Stimulated activated CD4-positive, alpha-beta T cell treated with anti-CD3 and anti-CD28 coated beads, Interleukin-1b, Interleukin-23, amount 100 ng/mL, for 24 hours (primary cell): Measurements from ENCODE around the gene SPATA19.
"Not testable (repeated sequence)": the region's sequence is repeated elsewhere in the genome, so short reads cannot be mapped to it uniquely, and the experiment has no call there.

Experiments used
- DNase-seq, 4 experiments: peaks; one replicate each; pipeline ENCODE4 v3.0.0-alpha.2; 2020; ENCODE audit warnings: low read depth in 4 of 4, low spot score in 1 of 4

SPATA19 gene, protein sequence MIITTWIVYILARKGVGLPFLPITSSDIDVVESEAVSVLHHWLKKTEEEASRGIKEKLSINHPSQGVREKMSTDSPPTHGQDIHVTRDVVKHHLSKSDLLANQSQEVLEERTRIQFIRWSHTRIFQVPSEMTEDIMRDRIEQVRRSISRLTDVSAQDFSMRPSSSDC

DNA sequence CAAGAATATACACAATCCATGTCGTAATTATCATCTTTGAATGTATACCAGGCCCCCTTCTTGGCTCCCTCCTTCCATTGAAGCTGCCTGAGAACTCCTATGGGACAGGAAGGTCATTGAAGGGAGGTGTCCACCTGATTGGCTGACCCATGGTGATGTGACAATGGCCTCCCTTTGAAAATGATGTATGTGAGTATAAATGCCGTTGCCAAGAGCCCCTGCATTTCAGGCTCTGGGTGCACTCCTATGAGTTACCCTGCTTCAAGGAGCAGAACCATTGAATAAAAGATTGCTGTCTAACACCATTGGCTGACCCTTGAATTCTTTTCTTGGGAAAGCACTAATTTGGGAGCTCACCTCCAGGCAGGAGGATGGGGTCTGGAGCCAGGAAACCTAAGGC is at the start of gene SPATA19:
TSS of gene SPATA19 (minus strand) at position 101 of the 400 bp plus-strand sequence. CDS start at position 34, 67 bp downstream.
- DNase-seq = no peak

DNA sequence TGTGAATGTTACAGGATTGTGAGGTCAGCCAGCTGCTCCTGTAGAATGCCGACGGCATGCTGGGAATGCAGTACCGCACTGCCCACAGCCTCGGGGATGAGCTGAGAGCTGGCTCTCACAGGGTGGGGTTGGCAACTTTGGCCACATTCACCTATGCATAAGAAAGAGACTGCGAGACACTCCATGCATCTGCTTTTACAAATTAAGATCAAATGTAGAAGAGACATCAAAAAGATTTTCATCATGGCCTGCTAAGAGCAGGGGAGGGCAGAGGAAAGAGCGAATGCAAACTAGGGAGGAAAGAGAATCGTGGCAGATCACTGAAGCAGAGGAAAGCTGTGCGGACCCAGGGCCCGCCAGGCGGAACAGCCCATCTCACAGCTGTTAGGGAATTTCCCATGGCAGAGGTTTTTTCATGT is 49.8 kb upstream of the SPATA19 start:
- no peak for DNase-seq

DNA sequence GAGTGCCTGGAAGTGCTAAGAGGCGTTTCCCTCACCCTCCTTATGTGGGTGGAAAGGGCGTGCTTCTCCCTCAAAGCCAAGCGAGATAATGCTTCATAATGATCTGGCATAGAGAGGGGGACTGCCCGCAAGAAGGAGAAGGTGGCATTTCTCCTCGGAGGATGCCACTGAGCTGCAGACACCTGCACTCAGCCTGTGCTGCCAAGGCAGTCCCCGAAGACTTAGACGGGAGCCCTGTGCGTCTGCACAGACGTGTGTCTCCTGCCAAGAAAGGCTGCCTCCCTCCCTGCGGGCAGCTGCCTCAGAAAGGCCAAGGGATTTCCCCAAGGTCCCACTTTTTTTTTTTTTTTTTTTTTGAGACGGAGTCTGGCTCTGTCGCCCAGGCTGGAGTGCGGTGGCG is 48.1 kb upstream of the SPATA19 start:
- no peak for DNase-seq

DNA sequence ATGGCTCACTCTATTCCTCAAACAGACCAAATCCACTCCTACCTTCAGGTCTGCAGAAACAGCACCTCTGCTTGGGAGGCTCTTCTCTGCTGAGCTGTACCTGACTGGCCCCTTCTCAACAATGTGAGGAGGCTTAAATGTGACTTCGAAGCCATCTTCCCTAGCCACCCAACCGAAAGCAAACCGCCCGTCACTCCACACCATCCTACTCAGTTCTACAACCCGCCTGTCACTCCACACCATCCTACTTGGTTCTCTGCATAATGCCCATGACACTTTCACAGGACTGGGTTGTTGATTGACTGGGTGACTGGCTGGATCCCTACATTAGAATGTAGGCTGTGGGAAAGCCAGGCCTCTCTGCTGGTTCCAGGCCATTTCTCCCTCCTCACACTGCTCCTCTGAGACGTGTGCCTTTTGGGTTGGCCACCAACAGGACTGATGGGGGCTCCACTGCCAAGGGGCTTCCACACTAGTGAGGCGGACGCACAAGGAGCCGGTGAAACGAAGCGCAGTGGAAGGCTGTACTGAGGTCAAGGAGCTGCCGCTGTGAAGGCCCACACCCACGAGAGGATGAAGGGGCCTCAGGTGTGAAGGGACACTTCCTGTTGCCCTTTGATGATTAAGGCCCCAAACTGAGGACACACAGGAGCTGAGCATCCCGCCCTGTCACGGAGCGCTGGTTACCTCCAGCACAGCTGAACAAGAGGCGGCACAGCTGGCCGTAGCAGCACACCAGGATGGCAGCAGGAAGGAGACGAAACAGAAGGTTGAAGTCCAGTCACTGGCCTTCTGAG is 47.5 kb upstream of the SPATA19 start:
- no peak for DNase-seq

DNA sequence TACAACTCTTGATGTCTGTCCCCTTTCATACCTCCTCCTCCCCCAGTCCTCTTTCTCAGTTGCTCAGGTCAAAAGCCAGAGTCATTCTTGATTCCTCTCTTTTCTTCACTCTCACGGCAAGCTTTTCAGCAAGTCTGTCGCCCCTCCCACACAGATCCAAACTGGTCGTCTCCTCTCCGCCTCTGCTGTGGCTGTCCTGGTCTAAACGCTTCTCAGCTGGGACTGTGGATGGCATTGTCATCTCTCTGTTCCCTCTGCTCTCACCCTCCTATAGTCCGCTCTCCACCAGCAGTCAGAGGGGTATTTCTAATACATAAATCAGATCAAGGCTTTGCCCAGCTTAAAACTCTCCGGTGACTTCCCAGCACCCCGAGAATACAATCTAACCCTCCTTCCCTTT is 46.8 kb upstream of the SPATA19 start:
- no peak for DNase-seq

DNA sequence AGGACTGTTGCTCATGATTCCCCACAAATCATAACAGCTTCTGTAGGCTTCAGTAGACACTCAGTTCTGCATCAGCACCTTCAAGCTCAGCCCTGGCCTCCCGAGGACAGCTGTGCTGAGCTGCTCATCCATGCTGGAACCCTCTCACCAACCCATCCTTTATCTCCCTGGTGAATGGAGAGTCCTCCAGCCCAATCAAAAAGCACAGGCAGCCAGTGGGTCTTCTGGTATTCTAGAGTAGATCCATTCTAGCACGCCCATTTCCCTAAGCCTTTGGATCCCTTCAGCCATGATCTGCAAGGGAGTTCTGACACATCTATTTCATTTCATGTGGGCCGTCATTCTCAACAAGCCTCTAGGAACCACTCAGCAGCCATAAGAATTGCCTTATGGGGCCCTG is 44.6 kb upstream of the SPATA19 start:
- no peak for DNase-seq

DNA sequence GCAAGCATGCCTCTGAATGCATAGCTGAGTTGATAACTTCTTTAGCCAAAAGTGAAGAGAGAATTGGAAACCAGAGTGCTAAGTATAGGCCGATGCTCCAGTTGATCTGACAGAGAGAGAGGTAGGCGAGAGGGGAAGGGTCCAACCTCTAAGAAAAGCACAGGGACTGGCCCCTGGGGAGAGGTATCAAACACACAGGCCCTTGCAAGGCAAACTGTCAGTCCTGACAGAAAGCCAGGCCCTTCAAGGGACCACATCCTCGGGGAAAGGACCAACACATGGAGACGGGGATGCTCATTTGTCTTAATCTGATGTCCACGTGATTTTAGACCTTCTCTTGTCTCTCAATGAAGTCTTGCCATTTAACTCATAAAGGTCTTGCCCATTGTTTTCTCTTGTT is 43.9 kb upstream of the SPATA19 start:
- DNase-seq = no peak

DNA sequence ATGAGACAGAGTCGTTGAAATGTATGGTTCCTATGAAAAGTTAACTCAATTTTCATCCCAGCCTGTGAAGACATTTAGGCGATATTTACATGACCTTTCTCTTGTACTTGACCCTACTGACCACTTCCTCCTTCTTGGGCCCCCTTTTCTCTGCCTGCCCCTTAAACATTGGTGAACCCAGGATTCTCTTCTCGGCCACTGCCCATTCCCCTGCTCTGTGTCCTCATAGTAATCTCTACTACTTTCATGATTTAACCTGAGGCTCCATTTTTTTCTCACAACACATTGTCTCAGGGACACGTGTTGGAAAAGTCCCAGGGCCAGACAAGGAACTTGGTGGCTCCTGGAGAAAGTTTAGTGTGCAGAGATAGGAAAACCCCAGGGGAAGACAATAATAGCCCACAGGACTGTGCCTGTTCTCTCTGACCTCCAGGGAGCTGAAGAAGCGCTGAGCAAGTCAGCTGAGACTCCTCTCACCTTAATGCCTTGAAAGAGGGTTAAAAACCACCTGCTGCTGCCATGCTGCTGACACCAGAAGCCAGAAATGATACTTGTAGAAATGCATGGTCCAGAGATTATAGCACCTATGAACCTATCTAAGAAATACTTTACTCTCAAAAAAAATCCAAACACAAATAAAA is 42.5 kb upstream of the SPATA19 start:
- DNase-seq = no peak

DNA sequence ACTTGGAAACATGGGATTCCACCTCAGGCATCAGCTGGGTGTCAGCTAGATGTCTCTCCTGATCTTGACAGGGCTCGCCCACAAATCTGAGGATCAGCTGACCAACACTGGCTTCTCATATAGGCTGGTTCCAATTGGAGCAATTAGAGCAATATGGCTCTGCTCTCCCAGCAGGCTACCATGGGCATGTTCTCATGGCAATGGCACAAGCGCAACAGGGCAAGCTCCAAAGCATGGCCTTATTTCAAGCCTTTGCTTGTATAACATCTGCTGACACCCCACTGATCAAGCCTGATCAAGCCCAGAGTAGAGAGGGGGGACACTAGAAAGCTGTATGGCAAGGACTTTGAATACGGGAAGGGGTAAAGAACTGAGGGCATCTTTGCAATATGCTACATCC is 40.7 kb upstream of the SPATA19 start:
- no peak for DNase-seq

DNA sequence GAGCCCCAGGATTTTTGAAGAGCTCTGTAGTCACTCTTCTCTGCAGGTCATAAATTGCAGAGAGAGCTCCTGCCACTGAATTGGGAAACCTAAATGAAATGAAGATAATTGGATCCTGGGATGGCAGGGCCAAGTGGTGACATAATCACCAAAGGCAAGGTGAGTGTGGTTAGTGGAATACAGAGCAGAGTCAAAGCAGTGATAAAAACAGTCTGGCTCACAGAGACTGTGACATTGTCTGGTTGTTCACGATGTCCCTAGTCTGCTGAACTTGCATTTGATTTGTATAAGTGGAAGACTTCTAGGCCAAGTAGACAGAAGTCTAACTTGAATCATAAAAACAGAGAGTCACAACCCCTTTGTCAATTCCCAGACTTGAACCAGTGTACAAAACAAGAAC is 26.8 kb upstream of the SPATA19 start:
- DNase-seq = no peak

DNA sequence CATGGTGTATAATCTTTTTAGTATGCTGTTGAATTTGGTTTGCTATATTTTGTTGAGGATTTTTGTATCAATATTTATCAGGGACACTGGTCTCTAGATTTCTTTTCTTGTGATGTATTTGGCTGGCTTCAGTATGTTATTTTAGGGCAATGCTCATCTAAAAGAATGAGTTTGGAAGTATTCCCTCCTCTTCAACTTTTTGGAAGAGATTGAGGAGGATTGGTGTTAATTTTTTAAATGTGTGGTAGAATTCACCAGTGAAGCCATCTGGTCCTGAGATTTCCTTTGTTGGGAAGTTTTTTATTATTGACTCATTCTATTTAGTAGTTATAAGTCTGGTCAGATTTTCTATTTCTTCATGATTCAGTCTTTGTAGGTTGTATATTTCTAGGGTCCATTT is 22.1 kb upstream of the SPATA19 start:
- DNase-seq = no peak

DNA sequence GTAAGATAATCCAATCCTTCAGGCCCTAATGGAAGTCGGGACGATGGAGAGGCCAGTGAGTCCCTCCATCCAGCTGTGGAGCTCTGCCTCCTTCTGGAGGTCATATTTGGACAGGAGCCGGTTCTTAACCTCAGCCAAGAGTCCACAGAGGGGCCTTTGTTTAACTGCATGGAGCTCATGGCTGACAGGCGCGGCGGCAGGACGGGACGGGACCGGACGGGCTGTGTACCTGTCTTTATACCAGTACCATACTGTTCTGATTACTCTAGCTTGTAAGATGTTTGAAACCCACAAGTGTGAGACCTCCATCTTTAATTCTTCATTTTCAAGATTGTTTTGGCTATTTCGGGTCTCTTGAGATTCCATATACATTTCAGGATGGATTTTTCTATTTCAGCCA is 20.2 kb upstream of the SPATA19 start:
- DNase-seq = no peak

DNA sequence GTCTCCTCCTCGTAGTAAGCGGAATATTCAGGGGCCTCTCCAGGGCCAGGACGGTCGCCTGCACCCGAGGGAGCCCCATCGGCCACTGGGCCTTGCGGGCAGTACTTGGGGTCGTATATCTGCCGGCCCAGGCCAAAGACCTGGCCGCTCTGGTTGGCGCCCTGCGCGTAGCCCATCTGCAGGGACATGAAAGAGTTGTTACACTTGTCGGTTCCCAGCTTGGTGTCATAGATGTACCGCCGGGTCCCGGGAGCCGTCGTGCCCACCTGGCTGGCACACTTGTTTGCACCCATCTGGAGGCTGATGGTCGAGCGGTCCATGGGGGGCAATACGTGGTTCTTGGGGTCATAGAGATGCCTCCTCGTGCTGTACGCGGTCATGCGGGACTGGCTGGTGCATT is 19.4 kb upstream of the SPATA19 start:
- DNase-seq = no peak

DNA sequence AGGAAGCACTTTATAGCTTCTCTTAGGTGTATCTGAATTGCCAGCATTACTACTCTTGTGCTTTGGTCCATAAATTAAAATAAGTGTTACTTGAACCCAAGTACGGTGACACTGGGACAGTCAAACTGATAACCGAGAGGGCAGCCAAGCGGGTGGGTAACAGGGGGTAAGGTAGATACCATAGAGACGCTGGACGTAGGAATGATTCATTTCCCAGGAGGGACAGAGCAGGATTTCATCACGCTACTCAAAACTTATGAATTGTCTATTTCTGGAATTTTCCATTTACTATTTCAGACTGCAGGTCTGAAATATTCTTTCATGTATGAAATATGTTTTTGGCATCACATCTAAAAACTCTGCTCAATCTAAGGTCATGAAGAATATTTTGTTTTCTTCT is 14.8 kb upstream of the SPATA19 start:
- DNase-seq = no peak

DNA sequence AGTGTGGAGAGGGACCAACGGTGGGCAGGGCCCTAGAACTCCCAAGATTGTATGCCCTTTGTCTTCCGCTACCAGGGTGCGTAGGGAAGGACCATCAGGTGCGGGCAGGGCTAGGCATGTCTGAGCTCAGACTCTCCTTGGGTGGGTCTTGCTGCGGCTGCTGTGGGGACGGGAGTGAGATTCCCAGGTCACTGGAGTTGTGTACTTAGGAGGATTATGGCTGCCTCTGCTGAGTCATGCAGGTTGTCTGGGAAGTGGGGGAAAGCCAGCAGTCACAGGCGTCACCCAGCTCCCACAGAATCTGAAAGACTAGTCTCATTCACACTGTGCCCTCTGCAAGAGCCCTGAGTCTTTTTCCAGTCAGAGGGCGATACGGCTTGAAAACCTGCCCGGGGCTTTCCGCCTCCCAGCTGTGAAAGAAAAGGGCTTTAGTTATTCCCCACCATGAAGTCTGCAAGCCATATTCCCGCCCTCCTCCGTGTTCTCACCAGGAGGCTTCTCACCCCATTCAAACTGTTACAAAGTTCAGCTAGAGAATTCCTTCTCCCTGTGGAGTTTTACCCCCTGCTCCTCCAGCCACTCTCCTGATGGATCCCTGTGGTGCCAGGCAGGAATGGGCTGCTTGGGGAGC is 9.1 kb upstream of the SPATA19 start:
- DNase-seq = not testable (repeated sequence)

DNA sequence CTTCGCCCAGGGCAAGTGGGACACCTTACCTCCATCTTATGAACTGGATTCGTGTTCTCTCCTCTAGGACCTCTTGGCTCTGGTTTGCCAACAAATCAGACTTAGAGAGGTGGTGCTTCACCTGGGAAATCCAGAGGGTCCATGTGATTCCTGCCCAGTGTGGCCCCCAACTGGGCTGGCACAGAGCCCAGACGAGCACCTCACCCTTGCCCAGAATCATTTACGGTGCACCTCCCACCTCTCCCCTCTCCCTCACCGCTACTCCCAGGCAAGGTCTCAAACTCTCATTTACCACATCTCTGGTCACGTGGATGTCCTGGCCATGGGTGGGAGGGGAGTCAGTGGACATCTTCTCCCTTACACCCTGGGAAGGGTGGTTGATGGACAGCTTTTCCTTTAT is 1.1 kb downstream of the SPATA19 start:
- DNase-seq = no peak

DNA sequence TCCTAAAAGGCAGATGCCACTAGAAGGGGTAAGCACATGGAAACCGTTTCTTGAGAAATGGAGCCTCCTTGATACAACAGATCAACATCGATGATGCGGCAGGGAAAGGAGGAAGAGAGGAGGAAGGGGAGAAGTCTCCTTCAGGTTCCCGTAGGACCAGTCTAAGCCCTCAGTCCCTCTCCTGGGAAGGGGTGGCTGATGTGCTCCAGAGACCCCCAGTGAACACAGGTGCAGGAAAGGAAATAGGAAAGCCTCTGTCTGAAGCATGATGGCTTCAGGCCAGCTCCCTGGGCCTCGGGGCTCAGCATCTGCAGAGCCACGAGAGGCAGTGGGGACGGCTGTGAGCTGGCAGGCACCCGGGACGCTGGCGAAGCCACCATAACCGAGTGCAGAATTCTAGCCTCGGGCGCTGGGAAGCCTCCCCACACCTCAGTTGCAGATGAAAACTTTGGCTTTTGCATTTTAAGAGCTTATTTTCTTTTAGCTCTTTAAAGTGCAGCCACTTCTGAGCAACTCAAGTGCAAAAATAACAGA is 1.8 kb downstream of the SPATA19 start:
- no peak for DNase-seq

DNA sequence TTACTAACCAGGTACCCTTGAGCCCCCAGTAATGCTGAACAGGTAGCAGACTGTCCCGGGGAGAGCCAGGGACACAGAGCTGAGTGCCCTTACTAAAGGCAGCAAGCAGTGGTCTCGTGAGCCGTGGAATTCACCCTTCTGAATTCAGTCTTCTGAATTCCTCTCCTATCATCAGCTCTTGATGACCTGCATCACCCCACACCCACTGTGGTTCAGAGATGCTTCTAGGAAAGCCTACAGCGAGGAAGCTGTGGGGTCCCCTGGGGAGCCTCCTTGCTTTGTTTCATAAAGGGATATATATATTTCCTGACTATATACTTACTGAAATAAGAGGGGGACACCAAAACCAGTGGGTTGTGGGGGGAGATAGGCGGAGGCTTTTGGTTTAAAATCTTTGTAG is 2.6 kb downstream of the SPATA19 start:
- DNase-seq = no peak

DNA sequence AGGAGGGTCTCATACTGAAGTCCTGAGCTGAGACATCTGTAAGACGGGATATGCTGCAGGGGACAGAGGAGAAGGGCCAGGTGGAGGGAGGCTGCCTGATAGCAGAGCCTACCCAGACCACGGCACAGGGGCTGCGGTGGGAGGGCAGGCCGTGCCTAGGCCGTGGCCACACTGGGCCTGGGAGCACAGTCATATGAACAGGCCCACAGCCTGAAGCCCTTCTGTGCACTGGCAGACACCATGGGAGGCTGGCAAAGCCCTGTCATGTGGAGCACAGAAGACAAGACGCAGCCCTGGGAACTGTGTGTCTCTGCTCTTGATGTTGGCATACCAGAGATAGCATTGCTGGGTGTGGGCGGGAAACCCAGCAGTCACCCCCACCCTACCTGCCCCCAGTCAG is 3.3 kb downstream of the SPATA19 start:
- no peak for DNase-seq

DNA sequence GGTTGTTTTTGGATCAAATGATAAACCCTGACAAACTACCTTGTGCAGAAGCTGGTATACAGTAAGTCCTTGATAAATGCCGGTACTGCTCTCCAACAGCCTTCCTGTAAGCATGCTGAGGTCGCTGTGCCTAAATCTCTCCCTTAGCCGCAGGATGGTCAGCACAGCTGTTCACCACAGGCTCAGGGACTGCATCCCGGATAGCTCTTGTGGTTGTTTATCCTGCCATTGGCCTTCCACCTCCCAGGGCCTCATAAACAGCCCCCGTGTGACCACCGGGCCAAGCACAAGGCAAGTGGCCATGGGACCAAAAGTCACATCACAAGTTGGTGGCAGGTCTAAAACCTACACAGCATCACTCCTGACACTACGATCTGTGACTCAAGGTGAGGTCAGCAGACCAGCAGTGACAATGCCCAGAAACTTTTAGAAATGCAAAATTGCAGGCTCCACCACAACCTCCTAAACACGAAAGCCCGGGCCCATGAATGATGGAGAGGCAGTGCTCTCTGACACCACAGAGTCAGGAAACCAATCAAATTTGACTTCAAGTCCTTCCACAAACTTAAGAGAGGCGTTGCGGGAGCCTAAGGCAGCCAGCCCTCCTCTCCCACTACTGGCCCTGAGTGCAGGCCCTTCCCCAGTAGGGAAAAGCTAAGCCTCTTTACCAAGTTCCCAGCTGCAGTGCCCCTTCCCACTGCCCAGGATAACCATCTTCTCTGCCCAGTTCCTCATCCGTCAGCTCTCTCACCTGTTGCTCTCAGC is 3.9 kb downstream of the SPATA19 start:
- DNase-seq = no peak

DNA sequence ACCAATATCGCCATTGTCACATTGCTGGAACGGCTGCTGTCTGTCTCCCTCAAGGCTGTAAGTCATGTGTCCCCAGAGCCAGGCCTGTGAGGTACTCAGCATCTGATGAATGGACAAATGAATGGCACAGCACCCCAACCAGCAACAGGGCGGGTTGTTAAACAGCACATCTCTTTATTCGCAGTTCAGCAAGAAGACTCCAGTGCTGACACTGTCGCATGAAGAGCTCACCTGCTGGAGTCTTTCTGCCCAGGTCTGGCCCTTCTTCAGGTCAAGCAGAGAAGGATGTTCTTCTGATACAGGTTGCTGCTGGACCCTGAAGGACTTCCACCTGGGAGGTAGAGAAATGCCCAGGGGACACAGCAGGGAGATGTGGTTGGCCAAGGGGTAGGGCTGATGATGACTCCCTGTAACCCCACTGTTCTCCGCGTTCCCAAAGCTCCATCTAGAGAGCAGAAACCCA is 4.8 kb downstream of the SPATA19 start:
- DNase-seq = no peak
